Measurements from ENCODE around the gene FOXJ1. TPM values are rescaled to one million over a fixed set of nuclear protein-coding genes. Genes with fewer than 3 reads are reported as not detected.
A peak's percentile ranks its signal among the peaks of the same experiment; 100 is the strongest.

The FOXJ1 gene
- total and polyA plus RNA-seq, 2 donors: 0.90 to 1.4 TPM

GRCh38 chr17:76131692-76132573 is 9.1 kb downstream of the FOXJ1 start:
- 32% methylated on average over 21 of the region's 21 CpGs for WGBS
- Histone ChIP-seq H3K36me3 (ENCODE audit: insufficient read depth) (no peaks in the 10 kb centered on the region), H3K4me1 (ENCODE audit: insufficient read depth) (no peaks in the 10 kb centered on the region), H3K27ac (ENCODE audit: low read depth) (peak overlapping the region; percentile 90), H3K4me3 (ENCODE audit: low read depth, low read length) (no peak overlapping the region)
- DNase-seq (ENCODE audit: extremely low spot score): no peak

DNA sequence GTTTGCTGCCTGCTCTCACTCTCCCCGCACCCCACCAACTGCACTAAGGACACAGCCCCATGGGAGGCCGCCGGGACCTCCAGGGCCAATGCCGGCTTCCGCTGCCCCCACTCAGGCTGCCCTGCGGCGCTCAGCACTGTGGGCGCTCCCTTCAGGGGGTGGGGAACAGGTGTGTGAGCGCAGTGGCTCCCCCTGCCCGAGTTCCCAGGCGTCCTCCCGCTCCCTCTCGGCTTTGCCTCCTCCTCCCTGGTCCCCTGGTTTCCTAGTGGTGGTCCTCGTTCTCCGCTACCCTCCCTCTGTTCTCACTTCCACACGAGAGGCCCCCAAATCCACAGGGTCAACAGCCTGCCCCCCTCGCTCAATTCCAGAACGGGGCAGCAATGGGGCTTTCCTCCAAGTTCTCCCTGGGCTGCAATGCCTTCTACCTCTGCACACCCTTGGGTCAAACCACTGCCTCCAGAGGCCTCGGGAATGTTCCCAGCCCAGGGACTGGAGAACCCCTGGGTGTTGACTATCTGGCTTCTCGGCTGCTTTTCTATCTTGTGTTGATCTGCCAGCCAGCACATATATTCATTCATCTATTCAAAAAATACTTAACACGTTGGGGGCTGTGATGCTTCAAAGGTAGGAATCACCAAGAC is 9.9 kb downstream of the FOXJ1 start:
- H3K4me1 ChIP-seq (ENCODE audit: insufficient read depth): no peaks in the 10 kb centered on the region
- H3K27ac ChIP-seq (ENCODE audit: low read depth): peak overlapping the region; percentile 90
- no peak for DNase-seq (ENCODE audit: extremely low spot score)
- WGBS: 46% methylated on average over 21 of the region's 21 CpGs
- no peaks in the 10 kb centered on the region for H3K36me3 ChIP-seq (ENCODE audit: insufficient read depth)
- H3K4me3 ChIP-seq (ENCODE audit: low read depth, low read length): no peak overlapping the region

DNA sequence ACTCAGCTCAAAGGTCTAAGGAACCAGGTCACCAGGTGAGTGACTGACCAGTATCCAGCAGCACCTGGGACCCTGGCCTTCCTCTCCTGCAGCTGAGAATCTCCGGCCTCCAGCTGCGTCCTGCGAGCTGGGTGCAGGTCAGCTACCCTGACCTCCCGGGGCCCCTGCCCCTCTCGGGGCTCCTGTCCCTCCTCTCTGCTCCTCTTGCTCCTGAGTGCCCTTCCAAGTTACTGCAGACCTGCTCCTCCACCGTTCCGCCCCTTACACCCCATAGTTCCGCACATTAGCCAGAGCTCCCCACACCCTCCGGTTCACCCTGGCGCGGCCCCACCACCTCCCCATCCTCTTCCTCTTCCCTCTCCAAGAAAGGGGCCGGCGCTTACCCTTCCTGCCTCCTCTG is 10.6 kb downstream of the FOXJ1 start:
- H3K4me1 ChIP-seq (ENCODE audit: insufficient read depth): no peaks in the 10 kb centered on the region
- WGBS: 41% methylated on average over 13 of the region's 13 CpGs
- no peak overlapping the region for H3K27ac ChIP-seq (ENCODE audit: low read depth)
- no peak overlapping the region for H3K4me3 ChIP-seq (ENCODE audit: low read depth, low read length)
- DNase-seq (ENCODE audit: extremely low spot score): no peak
- no peaks in the 10 kb centered on the region for H3K36me3 ChIP-seq (ENCODE audit: insufficient read depth)

GRCh38 chr17:76125922-76126321 is 15.1 kb downstream of the FOXJ1 start:
- Histone ChIP-seq H3K27ac (ENCODE audit: low read depth) (no peak overlapping the region), H3K4me1 (ENCODE audit: insufficient read depth) (peaks cover 3% of the 10 kb centered on the region), H3K36me3 (ENCODE audit: insufficient read depth) (no peaks in the 10 kb centered on the region), H3K4me3 (ENCODE audit: low read depth, low read length) (no peak overlapping the region)
- WGBS: 97% methylated on average over 1 of the region's 1 CpG
- DNase-seq (ENCODE audit: extremely low spot score): no peak

- H3K36me3 ChIP-seq (ENCODE audit: insufficient read depth): no peaks in the 10 kb centered on the region
- H3K4me3 ChIP-seq (ENCODE audit: low read depth, low read length): no peak overlapping the region
- no peak overlapping the region for H3K27ac ChIP-seq (ENCODE audit: low read depth)
- no peak for DNase-seq (ENCODE audit: extremely low spot score)
- peaks cover 3% of the 10 kb centered on the region for H3K4me1 ChIP-seq (ENCODE audit: insufficient read depth)
- 89% methylated on average over 5 of the region's 5 CpGs for WGBS
These were observed 15.7 kb downstream of the FOXJ1 start for GRCh38 chr17:76125391-76125675.

GRCh38 chr17:76124582-76125390 is 16.3 kb downstream of the FOXJ1 start:
- WGBS: 89% methylated on average over 22 of the region's 22 CpGs
- Histone ChIP-seq H3K27ac (ENCODE audit: low read depth) (no peak overlapping the region), H3K4me3 (ENCODE audit: low read depth, low read length) (no peak overlapping the region), H3K4me1 (ENCODE audit: insufficient read depth) (peaks cover 3% of the 10 kb centered on the region), H3K36me3 (ENCODE audit: insufficient read depth) (no peaks in the 10 kb centered on the region)
- no peak for DNase-seq (ENCODE audit: extremely low spot score)

DNA sequence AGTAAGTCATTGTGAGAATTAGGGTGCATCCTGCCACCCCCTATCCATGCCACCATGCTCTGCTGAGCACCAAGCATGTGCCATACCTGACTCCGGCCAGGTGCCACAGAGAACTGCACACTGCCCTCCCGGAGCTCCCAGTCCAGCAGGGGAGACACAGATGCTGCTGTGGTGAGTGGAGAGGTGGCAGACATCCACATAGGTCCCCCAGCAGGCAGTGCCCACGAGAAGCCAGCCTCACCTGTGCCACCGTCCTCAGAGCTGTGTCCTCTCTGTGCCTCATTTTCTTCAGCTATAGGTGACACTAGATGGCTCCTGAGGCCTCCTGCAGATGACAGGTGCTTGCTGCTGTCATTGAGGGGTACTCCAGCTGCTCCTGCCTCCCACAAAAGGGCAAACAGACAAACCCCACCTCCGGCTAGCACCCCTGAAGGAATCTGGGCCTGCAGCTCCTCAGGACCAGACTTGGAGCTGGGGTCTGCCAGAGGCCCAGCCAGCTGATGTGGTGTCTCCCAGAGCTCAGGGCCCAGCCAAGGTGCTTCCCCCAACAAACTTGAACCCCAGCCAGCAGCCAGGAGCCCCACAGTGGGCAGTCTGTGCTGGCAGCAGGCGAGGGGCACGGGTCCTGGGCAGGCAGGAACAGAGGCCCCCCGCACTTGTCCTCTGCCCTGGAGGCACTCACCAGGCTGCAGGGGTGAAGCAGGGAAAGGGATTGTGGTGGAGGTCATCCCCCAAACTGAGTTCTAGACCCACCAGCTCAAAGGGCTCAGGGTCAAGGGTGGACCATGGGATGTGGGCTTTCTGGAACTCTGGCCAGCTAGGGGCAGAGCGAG is 17.1 kb downstream of the FOXJ1 start:
- H3K4me3 ChIP-seq (ENCODE audit: low read depth, low read length): no peak overlapping the region
- DNase-seq (ENCODE audit: extremely low spot score): no peak
- H3K4me1 ChIP-seq (ENCODE audit: insufficient read depth): peaks cover 3% of the 10 kb centered on the region
- no peak overlapping the region for H3K27ac ChIP-seq (ENCODE audit: low read depth)
- H3K36me3 ChIP-seq (ENCODE audit: insufficient read depth): no peaks in the 10 kb centered on the region
- WGBS: 80% methylated on average over 9 of the region's 9 CpGs

GRCh38 chr17:76123191-76123499 is 17.9 kb downstream of the FOXJ1 start:
- Histone ChIP-seq H3K4me1 (ENCODE audit: insufficient read depth) (peaks cover 3% of the 10 kb centered on the region), H3K36me3 (ENCODE audit: insufficient read depth) (no peaks in the 10 kb centered on the region), H3K27ac (ENCODE audit: low read depth) (no peak overlapping the region), H3K4me3 (ENCODE audit: low read depth, low read length) (no peak overlapping the region)
- 84% methylated on average over 5 of the region's 5 CpGs for WGBS
- DNase-seq (ENCODE audit: extremely low spot score): no peak

- no peak overlapping the region for H3K4me3 ChIP-seq (ENCODE audit: low read depth, low read length)
- 89% methylated on average over 24 of the region's 24 CpGs for WGBS
- H3K36me3 ChIP-seq (ENCODE audit: insufficient read depth): no peaks in the 10 kb centered on the region
- DNase-seq (ENCODE audit: extremely low spot score): no peak
- no peak overlapping the region for H3K27ac ChIP-seq (ENCODE audit: low read depth)
- H3K4me1 ChIP-seq (ENCODE audit: insufficient read depth): peaks cover 3% of the 10 kb centered on the region
These were observed 18.4 kb downstream of the FOXJ1 start for GRCh38 chr17:76122431-76123190.

DNA sequence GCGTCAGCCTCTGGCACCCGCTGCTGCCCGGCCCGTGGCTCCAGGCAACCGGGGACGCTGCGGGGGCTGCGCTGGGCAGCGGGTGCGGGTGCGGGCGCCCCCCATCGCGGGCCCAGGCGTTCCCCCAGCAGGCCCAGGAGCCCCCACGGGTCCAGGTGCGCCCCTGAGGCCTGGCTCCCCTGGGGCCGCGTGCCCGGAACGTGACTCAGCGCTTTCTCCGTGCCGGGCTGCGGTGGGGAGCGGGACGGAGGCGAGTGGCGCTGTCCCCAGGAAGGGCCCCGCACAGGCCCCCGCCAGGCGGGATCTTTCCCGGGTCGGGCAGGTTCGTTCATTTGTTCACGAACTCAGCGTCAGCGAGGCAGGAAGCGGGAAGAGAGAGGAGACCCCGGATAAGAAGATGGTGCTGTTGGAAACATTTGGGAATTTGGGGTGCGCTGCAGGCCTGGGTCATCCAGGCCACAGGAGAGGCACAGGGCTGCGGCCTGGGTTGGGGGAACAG is 19.1 kb downstream of the FOXJ1 start:
- DNase-seq (ENCODE audit: extremely low spot score): no peak
- H3K4me3 ChIP-seq (ENCODE audit: low read depth, low read length): peak overlapping the region; percentile 30
- H3K27ac ChIP-seq (ENCODE audit: low read depth): no peak overlapping the region
- H3K4me1 ChIP-seq (ENCODE audit: insufficient read depth): peaks cover 3% of the 10 kb centered on the region
- WGBS: 29% methylated on average over 42 of the region's 42 CpGs
- H3K36me3 ChIP-seq (ENCODE audit: insufficient read depth): no peaks in the 10 kb centered on the region

DNA sequence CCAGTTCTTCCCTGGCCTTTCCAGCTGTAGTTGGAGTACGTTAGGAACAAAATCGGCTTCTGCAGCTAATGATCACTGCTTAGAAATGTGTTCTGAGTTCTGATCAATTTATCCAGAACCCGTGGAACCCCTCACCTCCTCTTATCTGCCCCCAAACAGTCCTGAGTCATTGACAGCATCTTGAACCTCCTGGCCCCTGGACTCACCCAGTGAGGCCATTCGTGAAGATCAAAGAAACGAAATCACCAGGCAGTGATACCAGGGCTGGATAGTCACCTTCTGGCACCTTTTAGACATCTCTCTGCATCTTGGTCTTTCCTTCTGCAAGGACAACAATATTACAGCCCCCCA is 20.4 kb downstream of the FOXJ1 start:
- Histone ChIP-seq H3K27ac (ENCODE audit: low read depth) (no peak overlapping the region), H3K4me1 (ENCODE audit: insufficient read depth) (peaks cover 3% of the 10 kb centered on the region), H3K36me3 (ENCODE audit: insufficient read depth) (no peaks in the 10 kb centered on the region), H3K4me3 (ENCODE audit: low read depth, low read length) (no peak overlapping the region)
- no peak for DNase-seq (ENCODE audit: extremely low spot score)
- 95% methylated on average over 5 of the region's 5 CpGs for WGBS

DNA sequence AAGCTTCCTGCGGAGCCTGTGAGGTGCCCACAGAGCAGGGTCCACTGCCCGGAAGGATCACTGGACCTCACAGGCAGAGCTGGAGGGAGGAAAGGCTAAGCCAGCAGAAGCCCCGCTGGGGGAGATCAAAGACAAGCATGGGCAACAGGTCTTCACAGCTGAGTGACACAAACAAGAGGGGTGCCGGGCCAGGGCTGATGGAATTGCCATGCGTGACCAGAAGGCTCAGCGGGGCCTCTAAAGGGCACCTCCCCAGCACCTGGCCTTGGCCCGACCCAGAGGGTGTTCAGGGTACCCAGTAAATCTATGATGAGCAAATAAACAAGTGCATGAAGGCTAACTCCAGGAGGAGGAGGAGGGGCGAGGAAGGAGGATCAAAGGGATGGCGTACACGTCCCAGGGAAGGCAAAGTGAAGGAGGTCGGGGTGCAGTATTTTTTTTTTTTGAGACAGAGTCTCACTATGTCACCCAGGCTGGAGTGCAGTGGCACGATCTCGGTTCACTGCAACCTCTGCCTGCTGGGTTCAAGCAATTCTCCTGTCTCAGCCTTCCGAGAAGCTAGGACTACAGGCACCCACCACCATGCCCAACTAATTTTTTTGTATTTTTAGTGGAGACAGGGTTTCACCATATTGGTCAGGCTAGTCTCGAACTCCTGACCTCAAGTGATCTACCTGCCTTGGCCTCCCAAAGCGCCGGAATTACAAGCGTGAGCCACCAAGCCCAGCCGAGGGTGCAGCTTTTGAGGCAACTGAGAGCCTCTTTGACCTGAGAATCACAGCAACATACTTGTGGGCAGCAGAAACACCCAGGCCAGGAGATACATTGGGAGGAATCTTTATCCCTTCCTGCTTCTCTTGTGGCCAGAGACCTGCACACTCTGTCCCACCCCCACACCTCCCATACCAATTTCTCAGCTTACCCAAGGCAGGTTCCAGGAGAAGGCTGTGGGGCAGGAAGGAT is 21.4 kb downstream of the FOXJ1 start:
- Histone ChIP-seq H3K4me1 (ENCODE audit: insufficient read depth) (peaks cover 3% of the 10 kb centered on the region), H3K4me3 (ENCODE audit: low read depth, low read length) (no peak overlapping the region), H3K36me3 (ENCODE audit: insufficient read depth) (no peaks in the 10 kb centered on the region), H3K27ac (ENCODE audit: low read depth) (no peak overlapping the region)
- no peak for DNase-seq (ENCODE audit: extremely low spot score)
- 80% methylated on average over 19 of the region's 19 CpGs for WGBS

All from urinary bladder (tissue), 4 donors.